C4-2B (cell line): Measurements from ENCODE around the gene CCDC9B.

Experiments used
- ZFX ChIP-seq: fragments of 450-650 bp; IDR thresholded peaks from 2 replicates; pipeline ENCODE4 v1.6.1; 2017
- TF ChIP-seq, protein P1 (sequence below): fragments of 450-650 bp; conservative IDR thresholded peaks from 2 replicates; pipeline ENCODE4 v1.5.1; 2017; ENCODE audit warnings: mild to moderate bottlenecking

GRCh38 chr15:40354408-40355171, 13.9 kb upstream of the CCDC9B start:
- TF ChIP-seq, protein P1, sequence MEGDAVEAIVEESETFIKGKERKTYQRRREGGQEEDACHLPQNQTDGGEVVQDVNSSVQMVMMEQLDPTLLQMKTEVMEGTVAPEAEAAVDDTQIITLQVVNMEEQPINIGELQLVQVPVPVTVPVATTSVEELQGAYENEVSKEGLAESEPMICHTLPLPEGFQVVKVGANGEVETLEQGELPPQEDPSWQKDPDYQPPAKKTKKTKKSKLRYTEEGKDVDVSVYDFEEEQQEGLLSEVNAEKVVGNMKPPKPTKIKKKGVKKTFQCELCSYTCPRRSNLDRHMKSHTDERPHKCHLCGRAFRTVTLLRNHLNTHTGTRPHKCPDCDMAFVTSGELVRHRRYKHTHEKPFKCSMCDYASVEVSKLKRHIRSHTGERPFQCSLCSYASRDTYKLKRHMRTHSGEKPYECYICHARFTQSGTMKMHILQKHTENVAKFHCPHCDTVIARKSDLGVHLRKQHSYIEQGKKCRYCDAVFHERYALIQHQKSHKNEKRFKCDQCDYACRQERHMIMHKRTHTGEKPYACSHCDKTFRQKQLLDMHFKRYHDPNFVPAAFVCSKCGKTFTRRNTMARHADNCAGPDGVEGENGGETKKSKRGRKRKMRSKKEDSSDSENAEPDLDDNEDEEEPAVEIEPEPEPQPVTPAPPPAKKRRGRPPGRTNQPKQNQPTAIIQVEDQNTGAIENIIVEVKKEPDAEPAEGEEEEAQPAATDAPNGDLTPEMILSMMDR, result no peak; the same call in 1 of the 2 replicates
- TF ChIP-seq ZFX, result no peak
